K562 (cell line): Measurements from ENCODE around the gene LAIR1.

ENCODE experiments used
- CTCF ChIP-seq, 3 experiments: IDR thresholded peaks in 2 of 3; conservative IDR thresholded peaks in 1 of 3; 2 replicates each; pipeline ENCODE4 v1.5.1; 2011 to 2012; ENCODE audit warnings: low read length in 3 of 3, mild to moderate bottlenecking in 3 of 3, control low read depth in 2 of 3, improper control_type of control experiment in 1 of 3, inconsistent platforms in 1 of 3, low read depth in 1 of 3, mixed read lengths in 1 of 3, moderate library complexity in 1 of 3; ENCODE audit not compliant: insufficient read depth in 2 of 3
- EZH2 ChIP-seq: IDR thresholded peaks from 2 replicates; pipeline ENCODE4 v1.6.1; 2012; ENCODE audit warnings: low read depth, mild to moderate bottlenecking, inconsistent platforms, low read length, borderline replicate concordance
- FOXA1 ChIP-seq: fragments of 450-650 bp; IDR thresholded peaks from 2 replicates; pipeline ENCODE4 v1.6.1; 2016; ENCODE audit warnings: mild to moderate bottlenecking, borderline replicate concordance
- GABPA ChIP-seq: fragments of 200-800 bp; sonication (Bioruptor generic); conservative IDR thresholded peaks from 2 replicates; pipeline ENCODE4 v1.6.1; 2016; ENCODE audit warnings: low read depth, missing genetic modification characterization, missing compliant biosample characterization
- MYBL2 ChIP-seq, 2 experiments: fragments of 450-650 bp in 1 of 2; sonication (generic) in 1 of 2; formaldehyde crosslinking in 1 of 2; IDR thresholded peaks; 2 replicates each; pipeline versions ENCODE4 v1.6.1 to v1.8.1; 2017 to 2022; ENCODE audit warnings: borderline replicate concordance in 1 of 2, inconsistent platforms in 1 of 2, low read depth in 1 of 2, mild to moderate bottlenecking in 1 of 2, missing genetic modification reagents in 1 of 2, moderate library complexity in 1 of 2
- RAD51 ChIP-seq: fragments of 450-650 bp; IDR thresholded peaks from 2 replicates; pipeline ENCODE4 v1.7.1; 2016; ENCODE audit warnings: low read depth, mild to moderate bottlenecking, borderline replicate concordance
- ZNF232 ChIP-seq: sonication (generic); formaldehyde crosslinking; IDR thresholded peaks from 2 replicates; pipeline ENCODE4 v1.8.0; 2022; ENCODE audit warnings: mild to moderate bottlenecking, missing genetic modification reagents

- TF ChIP-seq CTCF (IDR thresholded peaks at IDR 0.05 in 2 of 3, conservative IDR thresholded peaks at IDR 0.05 in 1 of 3; ENCODE audit: insufficient read depth in 2 of 3, low read depth in 1 of 3, low read length in 3 of 3) (no peak), RAD51 (no peak), MYBL2 (IDR thresholded peaks at IDR 0.05; ENCODE audit: low read depth) (no peak), MYBL2 (CRISPR knock-in tag; IDR thresholded peaks at IDR 0.05; ENCODE audit: borderline replicate concordance) (no peak), EZH2 (no peak), GABPA (tag) (no peak), FOXA1 (no peak), ZNF232 (CRISPR knock-in tag) (no peak)
Observed at GRCh38 chr19:54399189-54399588, 34.5 kb upstream of the LAIR1 start.
